Choroid plexus epithelial cell (primary cell): ENCODE measurements around the gene KLHL11.

ENCODE experiments used
- DNase-seq: peaks from one replicate; pipeline ENCODE4 v3.0.0-alpha.2; 2010; ENCODE audit warnings: low read depth
- H3K4me3 ChIP-seq: 2 replicates; pipeline ENCODE4 v1.5.1; 2011; ENCODE audit warnings: low read depth, mild to moderate bottlenecking, control low read depth, low read length, moderate library complexity
- CTCF ChIP-seq: conservative IDR thresholded peaks from 2 replicates; pipeline ENCODE4 v1.5.1; 2011; ENCODE audit warnings: low read depth, mild to moderate bottlenecking, control low read depth, inconsistent platforms, low read length, moderate library complexity

Gene KLHL11

GRCh38 chr17:41806685-41807445, 58.4 kb downstream of the KLHL11 start:
- no peak for TF ChIP-seq CTCF
- DNase-seq: no peak

More at GRCh38 chr17:41806685-41807445, 58.4 kb downstream of the KLHL11 start:
- H3K4me3 ChIP-seq: no peak overlapping the region
